GM12801 (cell line): ENCODE data around the gene PCDH18.

Experiments
- CTCF ChIP-seq: IDR thresholded peaks from one replicate; pipeline ENCODE4 v1.5.1; 2011; ENCODE audit warnings: control low read depth; ENCODE audit not compliant: insufficient read length; ENCODE audit errors: extremely low read depth

Gene PCDH18

DNA sequence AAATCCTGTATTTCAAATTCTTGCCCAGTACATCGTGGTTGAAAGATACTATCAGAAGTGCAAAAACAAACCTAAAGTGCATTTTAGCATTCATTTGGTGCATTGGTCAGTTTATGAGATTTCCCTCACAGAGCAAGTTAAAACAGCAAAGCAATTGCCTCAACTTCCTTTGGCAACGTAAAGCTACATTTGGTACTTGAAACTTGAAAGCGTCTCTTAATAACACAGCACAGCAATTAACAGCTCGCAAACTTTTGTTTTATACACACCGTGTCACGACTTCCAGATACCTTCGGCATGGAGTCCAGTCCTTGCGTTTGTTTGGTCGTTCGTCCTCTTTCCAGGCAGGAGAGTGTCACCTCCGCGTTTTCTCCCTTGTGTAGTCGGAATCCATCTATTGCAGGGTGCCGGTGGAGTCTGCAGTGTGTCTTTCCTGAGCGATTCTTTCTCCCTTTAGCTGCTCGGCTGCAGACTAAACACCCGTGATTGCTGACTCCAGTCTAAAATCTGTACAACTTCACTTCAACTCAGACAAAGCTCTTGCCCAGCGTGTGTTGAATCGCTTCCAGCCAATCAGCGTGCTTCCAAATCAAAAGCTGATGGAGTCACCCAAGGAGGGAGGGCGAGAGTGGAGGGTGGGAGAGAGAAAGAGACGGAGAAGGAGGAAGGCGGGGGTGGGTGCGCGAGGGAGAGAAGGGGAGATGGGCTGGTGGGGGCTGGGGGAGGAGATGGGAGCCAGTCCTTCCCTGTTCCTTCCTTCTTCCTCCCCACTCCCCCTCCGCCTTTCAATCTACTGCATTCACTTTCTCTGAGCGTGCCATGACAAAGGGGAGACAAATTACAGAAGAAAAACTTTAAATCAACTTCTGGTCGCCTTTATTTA is at the start of gene PCDH18:
Gene PCDH18 (minus strand): TSS at position 509 of the 883 bp plus-strand sequence. CDS start 406 bp downstream, at position 103.
- no peak for TF ChIP-seq CTCF

DNA sequence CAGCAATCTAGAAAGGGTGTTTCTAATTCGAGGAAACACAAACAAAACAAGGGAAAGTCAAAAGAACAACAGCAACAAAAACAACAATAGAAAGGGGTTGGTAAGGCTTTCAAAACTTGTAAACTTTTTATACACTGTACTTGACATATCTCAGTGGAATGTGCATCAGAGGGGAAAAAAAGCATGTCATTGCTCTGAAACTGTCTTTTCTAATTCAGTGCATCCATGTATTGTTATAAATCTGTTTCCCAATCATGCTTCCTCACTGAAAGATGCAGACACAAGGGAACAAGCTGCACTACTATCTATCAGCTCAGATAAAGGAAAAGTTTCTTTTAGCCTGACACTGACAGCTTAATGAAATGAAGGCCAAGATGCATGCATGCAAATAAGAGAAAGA is 44.2 kb upstream of the PCDH18 start:
- no peak for TF ChIP-seq CTCF

DNA sequence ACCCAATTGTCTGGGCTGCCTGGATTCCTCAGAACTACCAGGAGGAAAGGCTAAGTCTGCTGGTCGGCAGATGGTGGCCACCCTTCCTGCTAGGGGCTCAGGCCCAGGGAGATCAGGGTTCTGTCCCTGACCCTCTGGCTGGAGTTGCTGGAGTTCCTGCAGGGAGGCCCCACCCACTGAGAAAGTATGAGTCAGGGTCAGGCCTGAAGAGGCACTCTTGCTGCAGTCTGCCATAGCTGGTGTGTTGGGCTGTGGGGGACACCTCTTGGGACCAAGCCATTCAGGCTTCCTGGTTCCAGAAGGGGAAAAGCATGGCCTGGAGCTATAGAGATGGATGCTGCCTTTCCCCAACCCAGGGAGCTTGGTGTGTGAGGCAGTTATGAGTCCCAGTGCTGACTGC is 40.4 kb upstream of the PCDH18 start:
- no peak for TF ChIP-seq CTCF

DNA sequence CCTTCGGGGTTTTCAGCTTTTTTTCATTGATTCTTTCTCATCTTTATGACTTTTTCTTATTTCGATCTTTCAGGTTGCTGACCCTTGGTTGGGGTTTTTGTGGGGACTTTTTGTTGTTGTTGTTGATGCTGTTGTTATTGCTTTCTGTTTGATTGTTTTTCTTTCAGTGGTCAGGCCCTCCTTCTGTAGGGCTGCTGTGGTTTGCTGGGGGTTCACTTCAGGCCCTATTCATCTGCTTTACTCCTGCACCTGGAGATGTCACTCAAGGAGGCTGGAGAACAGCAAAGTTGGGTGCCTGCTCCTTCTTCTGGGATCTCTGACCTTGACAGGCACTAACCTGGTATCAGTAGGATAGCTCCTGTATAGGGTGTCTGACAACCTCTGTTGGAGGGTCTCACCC is 39.9 kb upstream of the PCDH18 start:
- TF ChIP-seq CTCF = no peak

- no peak for TF ChIP-seq CTCF
Observed at GRCh38 chr4:137559801-137560200, 27.5 kb upstream of the PCDH18 start.

GRCh38 chr4:137558951-137559350 is 26.7 kb upstream of the PCDH18 start:
- no peak for TF ChIP-seq CTCF

DNA sequence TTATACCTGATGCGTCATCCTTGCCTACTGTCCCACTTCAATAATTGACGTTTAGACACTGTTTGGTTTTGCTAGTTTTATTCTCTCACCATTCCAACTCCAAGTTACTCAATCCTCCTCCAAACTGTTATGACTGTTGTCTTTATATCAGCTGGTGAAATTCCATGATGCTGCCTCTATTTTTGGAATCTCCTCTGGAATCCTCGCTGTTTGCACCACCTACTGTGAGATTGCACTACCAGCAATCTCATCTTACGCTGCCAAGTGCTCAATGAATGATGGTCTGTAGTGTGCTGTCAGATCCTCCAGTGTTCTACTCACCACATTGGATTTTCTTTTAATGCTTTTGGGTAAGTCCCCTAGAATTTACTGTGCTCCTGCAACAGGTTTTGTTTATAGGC is 13.2 kb upstream of the PCDH18 start:
- TF ChIP-seq CTCF = no peak
